Ovary (tissue), 3 donors: ENCODE measurements around the gene SENP7.

ENCODE experiments used
- CTCF ChIP-seq, 3 donors: fragments of 450-650 bp in 2 of 3; fragments of 200-600 bp in 1 of 3; IDR thresholded peaks; one replicate each; pipeline versions ENCODE4 v1.5.1 to v1.8.0; 2016 to 2022; ENCODE audit warnings: antibody characterized with exemption in 3 of 3, mild to moderate bottlenecking in 1 of 3
- POLR2A ChIP-seq: fragments of 450-650 bp; IDR thresholded peaks from one replicate; pipeline ENCODE4 v1.6.1; 2017; ENCODE audit warnings: antibody characterized with exemption, mild to moderate bottlenecking, moderate library complexity
- donor health status: DM: no; HTN: no; CAD: no.

GRCh38 chr3:101303836-101304235, 209.2 kb downstream of the SENP7 start:
- TF ChIP-seq CTCF (IDR thresholded peaks at IDR 0.05), result no peak
- no peak for TF ChIP-seq POLR2A
